Mucosa of stomach (tissue), 1 donor: ENCODE data around the gene EHBP1L1.

Experiments used
- H3K27me3 ChIP-seq: one replicate; pipeline ENCODE4 v1.7.0; 2013; ENCODE audit warnings: mild to moderate bottlenecking, low read length; ENCODE audit not compliant: control insufficient read depth, insufficient read depth
- H3K36me3 ChIP-seq: one replicate; pipeline ENCODE4 v1.7.0; 2013; ENCODE audit warnings: low read length; ENCODE audit not compliant: control insufficient read depth, insufficient read depth
- H3K4me1 ChIP-seq: one replicate; pipeline ENCODE4 v1.7.0; 2013; ENCODE audit warnings: mild to moderate bottlenecking, low read length; ENCODE audit not compliant: control insufficient read depth, insufficient read depth
- H3K4me3 ChIP-seq: one replicate; pipeline ENCODE4 v1.7.0; 2013; ENCODE audit warnings: low read length
- H3K9ac ChIP-seq: one replicate; pipeline ENCODE4 v1.7.0; 2013; ENCODE audit warnings: mild to moderate bottlenecking, low read length, moderate library complexity
- H3K9me3 ChIP-seq: one replicate; pipeline ENCODE4 v1.7.0; 2013; ENCODE audit warnings: mild to moderate bottlenecking, low read length, moderate library complexity; ENCODE audit not compliant: control insufficient read depth
- donor health status: Pancreatic carcinoma.

The EHBP1L1 gene

GRCh38 chr11:65569973-65570918, 5.6 kb upstream of the EHBP1L1 start, which contains the start of gene ZNRD2:
ZNRD2 (plus strand) TSS chr11:65570477; CDS start chr11:65570492, 15 bp downstream.
- Histone ChIP-seq H3K36me3 (no peaks in the 10 kb centered on the region), H3K4me3 (peak within 1 kb of the TSS; percentile 91), H3K9ac (peak within 1 kb of the TSS; percentile 82), H3K27me3 (no peaks in the 10 kb centered on the region), H3K4me1 (peaks cover 51% of the 10 kb centered on the region), H3K9me3 (no peaks in the 10 kb centered on the region)

- H3K4me1 ChIP-seq = peaks cover 58% of the 10 kb centered on the region
- H3K9me3 ChIP-seq = no peaks in the 10 kb centered on the region
- no peaks in the 10 kb centered on the region for H3K27me3 ChIP-seq
- no peaks in the 10 kb centered on the region for H3K36me3 ChIP-seq
- H3K4me3 ChIP-seq = peak overlapping the region; percentile 91
- no peak overlapping the region for H3K9ac ChIP-seq
These were observed 4.4 kb upstream of the EHBP1L1 start for GRCh38 chr11:65571420-65571819.

GRCh38 chr11:65571940-65572339, 3.9 kb upstream of the EHBP1L1 start:
- Histone ChIP-seq H3K36me3 (no peaks in the 10 kb centered on the region), H3K27me3 (no peaks in the 10 kb centered on the region), H3K4me3 (peak overlapping the region; percentile 91), H3K9ac (no peak overlapping the region), H3K4me1 (peaks cover 63% of the 10 kb centered on the region), H3K9me3 (no peaks in the 10 kb centered on the region)

GRCh38 chr11:65572356-65573051, 3.3 kb upstream of the EHBP1L1 start, which contains the start of gene FAM89B:
FAM89B (plus strand) TSS chr11:65572538; CDS start chr11:65572670, 132 bp downstream.
- H3K27me3 ChIP-seq = no peaks in the 10 kb centered on the region
- H3K9me3 ChIP-seq = no peaks in the 10 kb centered on the region
- H3K4me3 ChIP-seq = peak within 1 kb of the TSS; percentile 91
- peaks cover 69% of the 10 kb centered on the region for H3K4me1 ChIP-seq
- H3K9ac ChIP-seq = peak within 1 kb of the TSS; percentile 33
- no peaks in the 10 kb centered on the region for H3K36me3 ChIP-seq

- Histone ChIP-seq H3K27me3 (no peaks in the 10 kb centered on the region), H3K9ac (peak overlapping the region; percentile 33), H3K36me3 (no peaks in the 10 kb centered on the region), H3K4me1 (peaks cover 75% of the 10 kb centered on the region), H3K4me3 (no peak overlapping the region), H3K9me3 (no peaks in the 10 kb centered on the region)
These were observed 2.3 kb upstream of the EHBP1L1 start for GRCh38 chr11:65573391-65574079.

- Histone ChIP-seq H3K27me3 (no peaks in the 10 kb centered on the region), H3K4me3 (peak overlapping the region; percentile 37), H3K9me3 (no peaks in the 10 kb centered on the region), H3K36me3 (no peaks in the 10 kb centered on the region), H3K9ac (peak overlapping the region; percentile 50), H3K4me1 (peaks cover 74% of the 10 kb centered on the region)
These were observed 1.6 kb upstream of the EHBP1L1 start for GRCh38 chr11:65574109-65574810.

- H3K27me3 ChIP-seq = no peaks in the 10 kb centered on the region
- peaks cover under 1% of the 10 kb centered on the region for H3K36me3 ChIP-seq
- no peaks in the 10 kb centered on the region for H3K9me3 ChIP-seq
- peak overlapping the region; percentile 37 for H3K4me3 ChIP-seq
- H3K9ac ChIP-seq = peak overlapping the region; percentile 50
- peaks cover 70% of the 10 kb centered on the region for H3K4me1 ChIP-seq
These were observed 864 bp upstream of the EHBP1L1 start for GRCh38 chr11:65574811-65575567.

GRCh38 chr11:65576232-65576866, 496 bp downstream of the EHBP1L1 start:
- peaks cover 67% of the 10 kb centered on the region for H3K4me1 ChIP-seq
- no peaks in the 10 kb centered on the region for H3K9me3 ChIP-seq
- H3K9ac ChIP-seq = peak overlapping the region; percentile 79
- no peaks in the 10 kb centered on the region for H3K27me3 ChIP-seq
- H3K36me3 ChIP-seq = peaks cover 12% of the 10 kb centered on the region
- peak overlapping the region; percentile 89 for H3K4me3 ChIP-seq

GRCh38 chr11:65576867-65577755, 1.3 kb downstream of the EHBP1L1 start:
- H3K4me1 ChIP-seq = peaks cover 59% of the 10 kb centered on the region
- no peaks in the 10 kb centered on the region for H3K9me3 ChIP-seq
- no peaks in the 10 kb centered on the region for H3K27me3 ChIP-seq

GRCh38 chr11:65577756-65578109, 1.9 kb downstream of the EHBP1L1 start:
- peaks cover 58% of the 10 kb centered on the region for H3K4me1 ChIP-seq

More at GRCh38 chr11:65576867-65577755, 1.3 kb downstream of the EHBP1L1 start:
- Histone ChIP-seq H3K36me3 (peaks cover 13% of the 10 kb centered on the region), H3K9ac (peak overlapping the region; percentile 79), H3K4me3 (peak overlapping the region; percentile 89)

More at GRCh38 chr11:65577756-65578109, 1.9 kb downstream of the EHBP1L1 start:
- H3K9me3 ChIP-seq = no peaks in the 10 kb centered on the region
- H3K4me3 ChIP-seq = peak overlapping the region; percentile 41
- peaks cover 13% of the 10 kb centered on the region for H3K36me3 ChIP-seq
- peak overlapping the region; percentile 79 for H3K9ac ChIP-seq
- no peaks in the 10 kb centered on the region for H3K27me3 ChIP-seq
